Activated CD4-positive, alpha-beta memory T cell treated with anti-CD3 and anti-CD28 coated beads, Interleukin-2, amount 10 ng/mL, durations not matched to agents 7 days and 5 days (primary cell): ENCODE measurements around the gene DNASE2. TPM values are rescaled to one million over a fixed set of nuclear protein-coding genes. Genes with fewer than 3 reads are reported as not detected.

Experiments
- CTCF ChIA-PET: fragments of 350-600 bp; sonication (Branson Sonifier 250); formaldehyde crosslinking; loops from one replicate; lab custom pipeline; 2021; ENCODE audit warnings: antibody characterized with exemption, inconsistent platforms; lab: Charles Lee
- POLR2A ChIA-PET: fragments of 350-600 bp; sonication (Branson Sonifier 250); formaldehyde crosslinking; loops from one replicate; lab custom pipeline; 2021; ENCODE audit warnings: antibody characterized with exemption; lab: Charles Lee
- DNase-seq: peaks from one replicate; pipeline ENCODE4 v3.0.0-alpha.2; 2020
- H3K27ac Mint-ChIP-seq: one replicate; pipeline ENCODE4 v1.8.0; 2021; ENCODE audit warnings: mild to moderate bottlenecking, mixed read lengths
- H3K27me3 Mint-ChIP-seq: one replicate; pipeline ENCODE4 v1.8.0; 2021; ENCODE audit warnings: mixed read lengths
- H3K36me3 Mint-ChIP-seq: one replicate; pipeline ENCODE4 v1.8.0; 2021; ENCODE audit warnings: low read depth, mixed read lengths
- H3K4me1 Mint-ChIP-seq: one replicate; pipeline ENCODE4 v1.8.0; 2021; ENCODE audit warnings: mixed read lengths
- H3K4me3 Mint-ChIP-seq: one replicate; pipeline ENCODE4 v1.8.0; 2021; ENCODE audit warnings: mild to moderate bottlenecking, mixed read lengths
- H3K9me3 Mint-ChIP-seq: one replicate; pipeline ENCODE4 v1.8.0; 2021; ENCODE audit warnings: mixed read lengths
- total RNA-seq, 2 experiments: library from RNA; stranded (reverse); gene quantifications; one replicate each; pipeline ENCODE4 v1.2.3, GENCODE V29; 2021

DNASE2 gene
- total RNA-seq, 2 experiments from 2014 or later = 37.6 to 39.3 TPM

- Mint-ChIP-seq H3K4me3 (no peak overlapping the region), H3K27ac (no peak overlapping the region), H3K9me3 (peaks cover 9% of the 10 kb centered on the region), H3K4me1 (peaks cover 14% of the 10 kb centered on the region), H3K27me3 (no peaks in the 10 kb centered on the region), H3K36me3 (peaks cover 24% of the 10 kb centered on the region)
- POLR2A ChIA-PET = interaction anchor here (0.7 kb wide), 1 partner anchor 48 kb away, joined by 3 read pairs; no protein-coding TSS in a partner anchor
- CTCF ChIA-PET = interaction anchor here (0.6 kb wide), 1 partner anchor 25 kb away, joined by 4 read pairs; no protein-coding TSS in a partner anchor
- no peak for DNase-seq
Observed at GRCh38 chr19:12871681-12872080, 9.6 kb downstream of the DNASE2 start.

GRCh38 chr19:12868540-12869112 is 12.6 kb downstream of the DNASE2 start:
- ChIA-PET CTCF (interaction anchor here (0.6 kb wide), 1 partner anchor 89 kb away, joined by 4 read pairs; no protein-coding TSS in a partner anchor), POLR2A (interaction anchor here (1.0 kb wide), 1 partner anchor 12 kb away, joined by 3 read pairs; no protein-coding TSS in a partner anchor)
- no peak overlapping the region for H3K4me3 Mint-ChIP-seq
- no peak for DNase-seq
- no peaks in the 10 kb centered on the region for H3K27me3 Mint-ChIP-seq
- no peak overlapping the region for H3K27ac Mint-ChIP-seq
- peaks cover 17% of the 10 kb centered on the region for H3K4me1 Mint-ChIP-seq
- peaks cover 16% of the 10 kb centered on the region for H3K36me3 Mint-ChIP-seq
- peaks cover 9% of the 10 kb centered on the region for H3K9me3 Mint-ChIP-seq

- peaks cover 3% of the 10 kb centered on the region for H3K27me3 Mint-ChIP-seq
- POLR2A ChIA-PET = no interaction called here
- peaks cover 5% of the 10 kb centered on the region for H3K9me3 Mint-ChIP-seq
- H3K4me1 Mint-ChIP-seq = peaks cover 12% of the 10 kb centered on the region
- CTCF ChIA-PET = no interaction called here
- H3K27ac Mint-ChIP-seq = no peak overlapping the region
- H3K36me3 Mint-ChIP-seq = peaks cover 6% of the 10 kb centered on the region
- peak overlapping the region; percentile 7 for H3K4me3 Mint-ChIP-seq
- DNase-seq = peak; percentile 67
Observed at GRCh38 chr19:12867120-12868099, 13.8 kb downstream of the DNASE2 start.

- ChIA-PET POLR2A (no interaction called here), CTCF (no interaction called here)
- Mint-ChIP-seq H3K27ac (no peak overlapping the region), H3K36me3 (no peaks in the 10 kb centered on the region), H3K4me1 (peaks cover 8% of the 10 kb centered on the region), H3K4me3 (no peak overlapping the region), H3K9me3 (no peaks in the 10 kb centered on the region), H3K27me3 (peaks cover 3% of the 10 kb centered on the region)
- no peak for DNase-seq
Observed at GRCh38 chr19:12866416-12867119, 14.7 kb downstream of the DNASE2 start.

GRCh38 chr19:12865746-12866415 is 15.4 kb downstream of the DNASE2 start:
- Mint-ChIP-seq H3K27ac (no peak overlapping the region), H3K4me3 (no peak overlapping the region), H3K9me3 (no peaks in the 10 kb centered on the region), H3K36me3 (no peaks in the 10 kb centered on the region), H3K27me3 (peaks cover 3% of the 10 kb centered on the region), H3K4me1 (peaks cover 8% of the 10 kb centered on the region)
- ChIA-PET CTCF (no interaction called here), POLR2A (no interaction called here)
- no peak for DNase-seq

GRCh38 chr19:12864721-12865715 is 16.2 kb downstream of the DNASE2 start:
- no peaks in the 10 kb centered on the region for H3K36me3 Mint-ChIP-seq
- peaks cover 3% of the 10 kb centered on the region for H3K27me3 Mint-ChIP-seq
- CTCF ChIA-PET = interaction anchor here (0.5 to 1.5 kb wide), 4 partner anchors 8 to 35 kb away, joined by 3 to 5 read pairs (median 4); no protein-coding TSS in a partner anchor
- H3K4me3 Mint-ChIP-seq = no peak overlapping the region
- H3K9me3 Mint-ChIP-seq = no peaks in the 10 kb centered on the region
- peaks cover 8% of the 10 kb centered on the region for H3K4me1 Mint-ChIP-seq
- no peak overlapping the region for H3K27ac Mint-ChIP-seq
- POLR2A ChIA-PET = no interaction called here
- DNase-seq = no peak

GRCh38 chr19:12864143-12864542 is 17.1 kb downstream of the DNASE2 start:
- no peak overlapping the region for H3K4me3 Mint-ChIP-seq
- ChIA-PET POLR2A (interaction anchor here (0.8 kb wide), 1 partner anchor 237 kb away, joined by 3 read pairs; no protein-coding TSS in a partner anchor), CTCF (interaction anchor here (0.5 to 1.5 kb wide), 6 partner anchors 9 to 429 kb away, joined by 3 to 5 read pairs (median 4); no protein-coding TSS in a partner anchor)
- no peaks in the 10 kb centered on the region for H3K36me3 Mint-ChIP-seq
- H3K4me1 Mint-ChIP-seq = peaks cover 8% of the 10 kb centered on the region
- no peak overlapping the region for H3K27ac Mint-ChIP-seq
- H3K27me3 Mint-ChIP-seq = peaks cover 3% of the 10 kb centered on the region
- no peak for DNase-seq
- no peaks in the 10 kb centered on the region for H3K9me3 Mint-ChIP-seq

GRCh38 chr19:12859546-12859945 is 21.7 kb downstream of the DNASE2 start:
- DNase-seq = no peak
- ChIA-PET POLR2A (no interaction called here), CTCF (interaction anchor here (1.0 kb wide), 1 partner anchor 12 kb away, joined by 3 read pairs; no protein-coding TSS in a partner anchor)
- H3K27ac Mint-ChIP-seq = no peak overlapping the region
- no peak overlapping the region for H3K4me3 Mint-ChIP-seq
- no peaks in the 10 kb centered on the region for H3K4me1 Mint-ChIP-seq
- H3K9me3 Mint-ChIP-seq = no peaks in the 10 kb centered on the region
- H3K27me3 Mint-ChIP-seq = peaks cover 5% of the 10 kb centered on the region
- no peaks in the 10 kb centered on the region for H3K36me3 Mint-ChIP-seq

- Mint-ChIP-seq H3K9me3 (no peaks in the 10 kb centered on the region), H3K4me3 (no peak overlapping the region), H3K27me3 (peaks cover 2% of the 10 kb centered on the region), H3K36me3 (no peaks in the 10 kb centered on the region), H3K27ac (no peak overlapping the region), H3K4me1 (no peaks in the 10 kb centered on the region)
- ChIA-PET POLR2A (no interaction called here), CTCF (interaction anchor here (0.8 to 1.0 kb wide), 2 partner anchors 10 kb away, joined by 3 to 5 read pairs; no protein-coding TSS in a partner anchor)
- no peak for DNase-seq
Observed at GRCh38 chr19:12858041-12858928, 23.0 kb downstream of the DNASE2 start.

- peaks cover 2% of the 10 kb centered on the region for H3K27me3 Mint-ChIP-seq
- H3K4me3 Mint-ChIP-seq = no peak overlapping the region
- no peak for DNase-seq
- ChIA-PET CTCF (no interaction called here), POLR2A (no interaction called here)
- H3K36me3 Mint-ChIP-seq = no peaks in the 10 kb centered on the region
- H3K27ac Mint-ChIP-seq = no peak overlapping the region
- H3K9me3 Mint-ChIP-seq = no peaks in the 10 kb centered on the region
- H3K4me1 Mint-ChIP-seq = no peaks in the 10 kb centered on the region
Observed at GRCh38 chr19:12856653-12857052, 24.6 kb downstream of the DNASE2 start.
